Measurements from ENCODE around the gene ACSM3. TPM values are rescaled to one million over a fixed set of nuclear protein-coding genes. Genes with fewer than 3 reads are reported as not detected.
A peak's percentile ranks its signal among the peaks of the same experiment; 100 is the strongest.
"Not testable (repeated sequence)": the region's sequence is repeated elsewhere in the genome, so short reads cannot be mapped to it uniquely, and the experiment has no call there.

Gene ACSM3
- 2.4 and 2.8 TPM in 2 replicates for polyA plus RNA-seq (2013)

- H3K4ac ChIP-seq (ENCODE audit: low read depth, low read length) = no peak within 1 kb of the TSS
- peak within 1 kb of the TSS; percentile 37 for H3K4me2 ChIP-seq (ENCODE audit: low read length)
- H3K27ac ChIP-seq (ENCODE audit: low read depth, low read length) = no peak within 1 kb of the TSS
- H3K9me3 ChIP-seq (ENCODE audit: insufficient read depth, low read depth, low read length) = no peaks in the 10 kb centered on the region
- H2AK5ac ChIP-seq (ENCODE audit: low read length) = no peak within 1 kb of the TSS
- H4K8ac ChIP-seq (ENCODE audit: low read depth, low read length) = no peak within 1 kb of the TSS
- H2BK5ac ChIP-seq (ENCODE audit: low read depth, low read length, poor library complexity) = no peak within 1 kb of the TSS
- H3K79me2 ChIP-seq (ENCODE audit: control insufficient read depth, insufficient read depth, low read length, poor library complexity) = no peaks in the 10 kb centered on the region
- H3K23ac ChIP-seq (ENCODE audit: low read length) = no peak within 1 kb of the TSS
- no peak within 1 kb of the TSS for H2BK12ac ChIP-seq (ENCODE audit: low read length)
- H3K14ac ChIP-seq (ENCODE audit: low read length) = no peak within 1 kb of the TSS
- no peak within 1 kb of the TSS for H4K91ac ChIP-seq (ENCODE audit: low read depth, low read length)
- no peak within 1 kb of the TSS for H4K12ac ChIP-seq (ENCODE audit: low read depth, low read length)
- H3K9ac ChIP-seq (ENCODE audit: low read length) = no peak within 1 kb of the TSS
- H3K4me3 ChIP-seq (ENCODE audit: low read depth, low read length) = no peak within 1 kb of the TSS
- no peaks in the 10 kb centered on the region for H3K36me3 ChIP-seq (ENCODE audit: control insufficient read depth in 1 of 2, insufficient read depth in 2 of 2, low read length in 2 of 2)
- H3K18ac ChIP-seq (ENCODE audit: low read length) = no peak within 1 kb of the TSS
- no peaks in the 10 kb centered on the region for H3K79me1 ChIP-seq (ENCODE audit: low read length)
- WGBS (ENCODE audit: extremely low coverage, insufficient coverage, insufficient read length) = no CpG with 5 or more reads among the region's 10 CpGs
- H2AFZ ChIP-seq (ENCODE audit: insufficient read depth, low read length, poor library complexity) = no peak within 1 kb of the TSS
- no peak within 1 kb of the TSS for H2BK120ac ChIP-seq (ENCODE audit: insufficient read depth, low read length, poor library complexity)
- H3K4me1 ChIP-seq (ENCODE audit: control insufficient read depth in 1 of 2, insufficient read depth in 2 of 2, low read length in 2 of 2) = peaks cover 0 to 3% of the 10 kb centered on the region in 2 experiments
- H3K27me3 ChIP-seq (ENCODE audit: insufficient read depth, low read length) = no peaks in the 10 kb centered on the region
- peak; percentile 58 to 82 for DNase-seq
Observed at GRCh38 chr16:20763461-20764232, at the start of gene ACSM3. Gene ACSM3 (plus strand): TSS chr16:20764014. CDS start chr16:20770035, 6,021 bp downstream.

DNA sequence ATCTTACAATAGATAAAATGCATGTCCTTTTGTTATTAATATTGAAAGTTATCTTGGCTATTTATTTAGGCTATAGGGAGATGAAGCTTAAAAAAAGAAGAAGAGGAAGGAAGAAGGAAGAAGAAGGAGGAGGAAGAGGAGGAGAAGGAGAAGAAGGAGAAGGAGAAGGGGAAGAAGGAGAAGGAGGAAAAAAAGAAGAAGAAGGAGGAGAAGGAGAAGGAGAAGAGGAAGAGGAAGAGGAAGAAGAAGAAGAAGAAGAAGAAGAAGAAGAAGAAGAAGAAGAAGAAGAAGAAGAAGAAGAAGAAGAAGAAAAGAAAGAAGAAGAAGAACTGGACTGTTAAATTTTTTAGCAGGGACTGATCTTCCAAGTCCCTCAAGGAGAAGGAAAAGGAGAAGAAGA is 46.1 kb upstream of the ACSM3 start:
- H2BK5ac ChIP-seq (ENCODE audit: low read depth, low read length, poor library complexity); H4K91ac ChIP-seq (ENCODE audit: low read depth, low read length); H3K4me1 ChIP-seq (ENCODE audit: control insufficient read depth in 1 of 2, insufficient read depth in 2 of 2, low read length in 2 of 2); H3K79me2 ChIP-seq (ENCODE audit: control insufficient read depth, insufficient read depth, low read length, poor library complexity); H3K79me1 ChIP-seq (ENCODE audit: low read length); H4K12ac ChIP-seq (ENCODE audit: low read depth, low read length); H3K18ac ChIP-seq (ENCODE audit: low read length); H3K4ac ChIP-seq (ENCODE audit: low read depth, low read length); H3K27me3 ChIP-seq (ENCODE audit: insufficient read depth, low read length); H2BK12ac ChIP-seq (ENCODE audit: low read length); H3K4me3 ChIP-seq (ENCODE audit: low read depth, low read length); H2BK120ac ChIP-seq (ENCODE audit: insufficient read depth, low read length, poor library complexity); H3K9me3 ChIP-seq (ENCODE audit: insufficient read depth, low read depth, low read length); H3K23ac ChIP-seq (ENCODE audit: low read length); H3K27ac ChIP-seq (ENCODE audit: low read depth, low read length); H3K36me3 ChIP-seq (ENCODE audit: control insufficient read depth in 1 of 2, insufficient read depth in 2 of 2, low read length in 2 of 2); H3K14ac ChIP-seq (ENCODE audit: low read length); H2AK5ac ChIP-seq (ENCODE audit: low read length); DNase-seq; H3K4me2 ChIP-seq (ENCODE audit: low read length); H2AFZ ChIP-seq (ENCODE audit: insufficient read depth, low read length, poor library complexity); H3K9ac ChIP-seq (ENCODE audit: low read length); H4K8ac ChIP-seq (ENCODE audit: low read depth, low read length): not testable (repeated sequence)

DNA sequence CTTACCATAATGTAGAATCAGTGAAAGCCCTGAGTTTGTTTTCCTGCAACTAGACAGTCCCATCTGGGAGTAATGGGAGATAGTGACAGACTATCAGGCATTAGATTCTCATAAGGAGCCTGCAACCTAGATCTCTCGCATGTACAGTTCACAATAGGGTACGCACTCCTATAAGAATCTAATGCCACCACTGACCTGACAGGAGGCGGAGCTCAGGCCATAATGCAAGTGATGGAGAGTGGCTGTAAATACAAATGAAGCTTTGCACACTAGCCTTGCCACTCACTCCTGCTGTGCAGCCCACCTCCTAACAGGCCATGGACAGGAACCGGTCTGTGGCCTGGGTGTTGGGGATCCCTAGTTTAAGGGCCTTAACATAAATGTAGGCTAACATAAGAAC is 43.6 kb upstream of the ACSM3 start:
- Histone ChIP-seq H3K14ac (ENCODE audit: low read length) (no peak overlapping the region), H2BK5ac (ENCODE audit: low read depth, low read length, poor library complexity) (no peak overlapping the region), H3K9ac (ENCODE audit: low read length) (no peak overlapping the region), H3K9me3 (ENCODE audit: insufficient read depth, low read depth, low read length) (peaks cover 2% of the 10 kb centered on the region), H3K4ac (ENCODE audit: low read depth, low read length) (no peak overlapping the region), H4K12ac (ENCODE audit: low read depth, low read length) (no peak overlapping the region), H3K4me3 (ENCODE audit: low read depth, low read length) (no peak overlapping the region), H2BK12ac (ENCODE audit: low read length) (no peak overlapping the region), H2AK5ac (ENCODE audit: low read length) (no peak overlapping the region), H2AFZ (ENCODE audit: insufficient read depth, low read length, poor library complexity) (no peak overlapping the region), H3K4me2 (ENCODE audit: low read length) (no peak overlapping the region), H3K23ac (ENCODE audit: low read length) (no peak overlapping the region), H3K79me1 (ENCODE audit: low read length) (no peaks in the 10 kb centered on the region), H3K18ac (ENCODE audit: low read length) (no peak overlapping the region), H4K8ac (ENCODE audit: low read depth, low read length) (no peak overlapping the region), H4K91ac (ENCODE audit: low read depth, low read length) (no peak overlapping the region), H2BK120ac (ENCODE audit: insufficient read depth, low read length, poor library complexity) (no peak overlapping the region), H3K36me3 (ENCODE audit: control insufficient read depth in 1 of 2, insufficient read depth in 2 of 2, low read length in 2 of 2) (no peaks in the 10 kb centered on the region), H3K79me2 (ENCODE audit: control insufficient read depth, insufficient read depth, low read length, poor library complexity) (no peaks in the 10 kb centered on the region), H3K27ac (ENCODE audit: low read depth, low read length) (no peak overlapping the region), H3K4me1 (ENCODE audit: control insufficient read depth in 1 of 2, insufficient read depth in 2 of 2, low read length in 2 of 2) (no peaks in the 10 kb centered on the region), H3K27me3 (ENCODE audit: insufficient read depth, low read length) (no peaks in the 10 kb centered on the region)
- WGBS (ENCODE audit: extremely low coverage, insufficient coverage, insufficient read length) = no CpG with 5 or more reads among the region's 4 CpGs
- no peak for DNase-seq

DNA sequence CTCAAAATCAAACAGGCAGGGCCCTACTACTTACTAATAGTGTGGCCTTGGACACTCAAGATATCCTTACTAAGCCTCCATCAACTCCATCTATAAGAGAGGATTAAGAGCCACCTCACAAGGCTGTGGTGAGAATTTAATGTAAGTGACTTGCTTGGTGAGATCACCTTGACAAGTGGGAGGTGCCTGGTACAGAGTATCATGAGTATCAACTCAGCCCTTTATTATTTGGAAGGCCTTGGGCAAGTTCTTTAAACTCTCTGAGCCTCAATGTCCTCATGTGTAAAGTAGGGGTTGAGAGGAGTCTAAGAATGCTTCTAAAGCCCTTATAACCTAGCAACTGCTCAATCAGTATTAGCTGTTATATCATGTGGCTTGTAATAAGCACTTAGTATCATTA is 37.2 kb upstream of the ACSM3 start:
- H3K27me3 ChIP-seq (ENCODE audit: insufficient read depth, low read length) = no peaks in the 10 kb centered on the region
- H2AFZ ChIP-seq (ENCODE audit: insufficient read depth, low read length, poor library complexity) = no peak overlapping the region
- no peak overlapping the region for H3K14ac ChIP-seq (ENCODE audit: low read length)
- no peak overlapping the region for H4K12ac ChIP-seq (ENCODE audit: low read depth, low read length)
- no peak overlapping the region for H3K4me2 ChIP-seq (ENCODE audit: low read length)
- DNase-seq = no peak
- no peaks in the 10 kb centered on the region for H3K4me1 ChIP-seq (ENCODE audit: control insufficient read depth in 1 of 2, insufficient read depth in 2 of 2, low read length in 2 of 2)
- no peaks in the 10 kb centered on the region for H3K36me3 ChIP-seq (ENCODE audit: control insufficient read depth in 1 of 2, insufficient read depth in 2 of 2, low read length in 2 of 2)
- H3K9ac ChIP-seq (ENCODE audit: low read length) = no peak overlapping the region
- no peak overlapping the region for H3K4ac ChIP-seq (ENCODE audit: low read depth, low read length)
- H3K18ac ChIP-seq (ENCODE audit: low read length) = no peak overlapping the region
- H2AK5ac ChIP-seq (ENCODE audit: low read length) = no peak overlapping the region
- H4K91ac ChIP-seq (ENCODE audit: low read depth, low read length) = no peak overlapping the region
- H3K79me2 ChIP-seq (ENCODE audit: control insufficient read depth, insufficient read depth, low read length, poor library complexity) = no peaks in the 10 kb centered on the region
- no peak overlapping the region for H2BK120ac ChIP-seq (ENCODE audit: insufficient read depth, low read length, poor library complexity)
- H2BK5ac ChIP-seq (ENCODE audit: low read depth, low read length, poor library complexity) = no peak overlapping the region
- no peak overlapping the region for H3K4me3 ChIP-seq (ENCODE audit: low read depth, low read length)
- no peak overlapping the region for H4K8ac ChIP-seq (ENCODE audit: low read depth, low read length)
- H3K79me1 ChIP-seq (ENCODE audit: low read length) = no peaks in the 10 kb centered on the region
- no peaks in the 10 kb centered on the region for H3K9me3 ChIP-seq (ENCODE audit: insufficient read depth, low read depth, low read length)
- no peak overlapping the region for H2BK12ac ChIP-seq (ENCODE audit: low read length)
- no peak overlapping the region for H3K27ac ChIP-seq (ENCODE audit: low read depth, low read length)
- no peak overlapping the region for H3K23ac ChIP-seq (ENCODE audit: low read length)
